A549 (cell line): ENCODE measurements around the gene GTF2H2C.

ENCODE experiments used
- CHD2 ChIP-seq: fragments of 150-350 bp; IDR thresholded peaks from 2 replicates; pipeline ENCODE4 v1.6.1; 2014; ENCODE audit warnings: low read length; ENCODE audit not compliant: partially characterized antibody
- POLR2AphosphoS2 ChIP-seq: conservative IDR thresholded peaks from 2 replicates; pipeline ENCODE4 v1.6.1; 2012; ENCODE audit warnings: low read length, improper control_type of control experiment, inconsistent platforms
- TF ChIP-seq, protein P1 (sequence below): fragments of 200-600 bp; sonication (generic); IDR thresholded peaks from 2 replicates; pipeline ENCODE4 v1.6.1; 2016; ENCODE audit warnings: antibody characterized with exemption, mild to moderate bottlenecking, moderate library complexity

DNA sequence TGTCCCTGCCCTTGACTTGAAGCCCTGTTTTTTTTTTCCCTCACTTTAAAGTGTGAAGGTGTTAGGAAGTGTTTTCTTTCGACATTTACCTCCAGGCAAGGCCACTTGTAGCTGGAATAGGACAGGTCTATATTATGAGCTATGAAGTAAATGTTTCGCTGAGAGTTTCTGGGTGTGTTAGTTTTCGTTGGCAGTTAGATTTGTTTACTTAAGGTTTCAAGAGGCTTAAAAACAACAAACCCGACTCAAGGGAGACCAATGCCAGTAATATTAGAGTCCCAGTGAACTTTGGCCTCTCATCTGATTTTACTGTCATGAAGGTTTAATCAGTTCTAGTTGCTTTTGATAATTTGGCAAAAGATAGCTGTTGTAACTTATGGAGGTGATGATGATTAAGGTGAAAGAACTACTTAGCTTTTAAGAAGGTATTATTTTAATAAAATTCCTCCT, 42.2 kb upstream of the GTF2H2C start:
- TF ChIP-seq CHD2 (no peak), POLR2AphosphoS2 (no peak)
- TF ChIP-seq, protein P1, sequence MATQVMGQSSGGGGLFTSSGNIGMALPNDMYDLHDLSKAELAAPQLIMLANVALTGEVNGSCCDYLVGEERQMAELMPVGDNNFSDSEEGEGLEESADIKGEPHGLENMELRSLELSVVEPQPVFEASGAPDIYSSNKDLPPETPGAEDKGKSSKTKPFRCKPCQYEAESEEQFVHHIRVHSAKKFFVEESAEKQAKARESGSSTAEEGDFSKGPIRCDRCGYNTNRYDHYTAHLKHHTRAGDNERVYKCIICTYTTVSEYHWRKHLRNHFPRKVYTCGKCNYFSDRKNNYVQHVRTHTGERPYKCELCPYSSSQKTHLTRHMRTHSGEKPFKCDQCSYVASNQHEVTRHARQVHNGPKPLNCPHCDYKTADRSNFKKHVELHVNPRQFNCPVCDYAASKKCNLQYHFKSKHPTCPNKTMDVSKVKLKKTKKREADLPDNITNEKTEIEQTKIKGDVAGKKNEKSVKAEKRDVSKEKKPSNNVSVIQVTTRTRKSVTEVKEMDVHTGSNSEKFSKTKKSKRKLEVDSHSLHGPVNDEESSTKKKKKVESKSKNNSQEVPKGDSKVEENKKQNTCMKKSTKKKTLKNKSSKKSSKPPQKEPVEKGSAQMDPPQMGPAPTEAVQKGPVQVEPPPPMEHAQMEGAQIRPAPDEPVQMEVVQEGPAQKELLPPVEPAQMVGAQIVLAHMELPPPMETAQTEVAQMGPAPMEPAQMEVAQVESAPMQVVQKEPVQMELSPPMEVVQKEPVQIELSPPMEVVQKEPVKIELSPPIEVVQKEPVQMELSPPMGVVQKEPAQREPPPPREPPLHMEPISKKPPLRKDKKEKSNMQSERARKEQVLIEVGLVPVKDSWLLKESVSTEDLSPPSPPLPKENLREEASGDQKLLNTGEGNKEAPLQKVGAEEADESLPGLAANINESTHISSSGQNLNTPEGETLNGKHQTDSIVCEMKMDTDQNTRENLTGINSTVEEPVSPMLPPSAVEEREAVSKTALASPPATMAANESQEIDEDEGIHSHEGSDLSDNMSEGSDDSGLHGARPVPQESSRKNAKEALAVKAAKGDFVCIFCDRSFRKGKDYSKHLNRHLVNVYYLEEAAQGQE: no peak
